NCI-H2107 treated with DMSO at 0.1 percent for 48 hours (cell line): ENCODE results near the gene TAS2R39.

ENCODE experiments used
- DNase-seq: peaks from one replicate; lab custom pipeline; 2025; ENCODE audit not compliant: unreplicated experiment; lab: John Stamatoyannopoulos, UW

The TAS2R39 gene

GRCh38 chr7:143216151-143216550 lies 32.9 kb downstream of the TAS2R39 start:
- no peak for DNase-seq

DNA sequence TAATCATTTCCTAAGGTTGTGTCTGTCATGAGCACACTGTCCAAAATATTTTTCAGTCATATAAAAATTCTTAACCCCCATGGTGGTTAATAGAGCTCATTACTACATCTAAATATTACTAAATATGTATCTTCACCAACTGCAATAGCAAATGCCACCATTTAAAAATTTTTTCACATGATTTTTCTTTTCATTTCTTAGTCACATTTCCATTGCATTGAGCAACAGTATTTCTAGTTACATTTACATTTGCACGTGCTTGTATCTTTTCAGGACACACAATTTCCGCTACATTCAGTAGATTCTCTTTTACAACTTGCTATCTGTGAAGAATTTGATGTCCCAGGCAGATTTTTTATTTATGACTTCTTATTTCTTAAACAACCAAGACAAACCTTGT lies 33.5 kb downstream of the TAS2R39 start:
- DNase-seq = no peak

DNA sequence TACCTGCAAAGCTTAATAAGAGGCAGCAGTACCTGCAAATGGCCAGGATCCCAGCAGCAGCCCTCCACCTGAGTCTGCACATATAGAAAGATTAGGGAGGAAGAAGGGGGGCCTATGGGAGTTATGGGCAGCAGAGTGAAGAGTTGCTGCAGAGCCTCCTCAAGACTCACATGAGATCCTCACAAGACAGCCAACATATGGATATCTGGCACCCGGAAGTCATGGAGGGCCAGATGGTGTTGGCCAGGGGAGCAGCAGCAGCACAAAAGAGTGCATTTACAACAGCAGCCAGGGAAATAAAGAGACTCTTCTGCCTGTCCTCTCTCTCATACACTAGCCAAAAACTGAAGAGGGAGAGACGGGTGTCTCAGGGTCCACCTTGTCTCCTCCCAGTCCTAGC lies 34.6 kb downstream of the TAS2R39 start:
- DNase-seq = no peak

GRCh38 chr7:143221286-143221685 lies 38.1 kb downstream of the TAS2R39 start:
- no peak for DNase-seq

GRCh38 chr7:143221737-143222136 lies 38.5 kb downstream of the TAS2R39 start, which contains the start of gene TAS2R40:
TSS of gene TAS2R40 (plus strand) at chr7:143222037. CDS start at chr7:143222079, 42 bp downstream.
- no peak for DNase-seq

GRCh38 chr7:143222782-143223181 lies 39.6 kb downstream of the TAS2R39 start:
- DNase-seq = no peak

DNA sequence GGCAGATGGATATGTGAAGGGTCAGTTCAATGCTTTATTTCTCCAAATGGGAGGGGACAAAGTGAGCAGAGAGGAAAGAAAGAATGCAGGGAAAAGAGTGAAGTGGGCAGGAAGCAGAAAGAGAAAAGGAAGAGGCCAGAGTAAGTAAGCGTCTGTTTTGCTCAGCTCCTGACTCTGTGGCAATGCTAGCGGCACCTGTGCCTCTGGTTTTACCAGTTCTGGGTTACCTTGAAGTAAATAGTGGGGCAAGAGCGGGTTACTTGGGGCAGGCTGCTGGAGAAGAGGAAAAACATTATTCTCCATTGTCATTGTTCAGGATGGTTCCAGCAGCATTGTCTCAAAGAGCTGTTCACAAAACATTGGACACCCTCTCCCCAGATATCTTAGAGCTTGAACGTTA lies 40.6 kb downstream of the TAS2R39 start:
- no peak for DNase-seq

- no peak for DNase-seq
Measured at GRCh38 chr7:143225047-143225446, 41.8 kb downstream of the TAS2R39 start.

- DNase-seq = no peak
Measured at GRCh38 chr7:143227806-143228205, 44.6 kb downstream of the TAS2R39 start.

GRCh38 chr7:143229054-143229790 lies 46.0 kb downstream of the TAS2R39 start:
- no peak for DNase-seq

GRCh38 chr7:143230602-143231457 lies 47.6 kb downstream of the TAS2R39 start:
- DNase-seq = no peak
